Lower lobe of right lung (tissue), 2 donors: Measurements from ENCODE around the gene PTPRK. TPM values are rescaled to one million over a fixed set of nuclear protein-coding genes. Genes with fewer than 3 reads are reported as not detected.
"Not testable (repeated sequence)": the region's sequence is repeated elsewhere in the genome, so short reads cannot be mapped to it uniquely, and the experiment has no call there.

ENCODE experiments used
- ATAC-seq, 2 donors: fragments of 200-7000 bp; cut with Tn5 transposase; one replicate each; pipeline ENCODE4 v1.9.1; 2020 to 2022; ENCODE audit warnings: mild to moderate bottlenecking in 2 of 2, moderate library complexity in 2 of 2
- DNase-seq: peaks from one replicate; pipeline ENCODE4 v3.0.0-alpha.2; 2020
- H3K27ac ChIP-seq: fragments of 200-600 bp; one replicate; pipeline ENCODE4 v1.8.0; 2022
- H3K27me3 ChIP-seq: fragments of 200-600 bp; one replicate; pipeline ENCODE4 v1.8.0; 2022; ENCODE audit warnings: low read depth
- H3K36me3 ChIP-seq: fragments of 200-600 bp; one replicate; pipeline ENCODE4 v1.8.0; 2022; ENCODE audit warnings: mild to moderate bottlenecking
- H3K4me1 ChIP-seq: fragments of 200-600 bp; one replicate; pipeline ENCODE4 v1.8.0; 2022
- H3K4me3 ChIP-seq: fragments of 200-600 bp; one replicate; pipeline ENCODE4 v1.8.0; 2022; ENCODE audit warnings: mild to moderate bottlenecking
- H3K9me3 ChIP-seq: fragments of 200-600 bp; one replicate; pipeline ENCODE4 v1.8.0; 2022
- CTCF ChIP-seq: fragments of 200-600 bp; IDR thresholded peaks from one replicate; pipeline ENCODE4 v1.8.0; 2022; ENCODE audit warnings: antibody characterized with exemption, mild to moderate bottlenecking
- intact Hi-C: fragments of 100-400 bp; cut with DNase I; formaldehyde crosslinking; loops from one replicate; pipeline ENCODE4 v1.11.0; 2022
- total RNA-seq: library from RNA; stranded (reverse); fragmentation: NEBNext Ultra II Directional; extraction: Animal tissue kit (Norgen Biotek cat#: 25700); gene quantifications from one replicate; pipeline ENCODE4 v1.2.1, GENCODE V29; 2021
- donor health status: DM: no; HTN: yes; CAD: no; lungs with severe emphysema.

Gene PTPRK
- total RNA-seq, 1 donor from 2014 or later: 62.7 TPM

DNA sequence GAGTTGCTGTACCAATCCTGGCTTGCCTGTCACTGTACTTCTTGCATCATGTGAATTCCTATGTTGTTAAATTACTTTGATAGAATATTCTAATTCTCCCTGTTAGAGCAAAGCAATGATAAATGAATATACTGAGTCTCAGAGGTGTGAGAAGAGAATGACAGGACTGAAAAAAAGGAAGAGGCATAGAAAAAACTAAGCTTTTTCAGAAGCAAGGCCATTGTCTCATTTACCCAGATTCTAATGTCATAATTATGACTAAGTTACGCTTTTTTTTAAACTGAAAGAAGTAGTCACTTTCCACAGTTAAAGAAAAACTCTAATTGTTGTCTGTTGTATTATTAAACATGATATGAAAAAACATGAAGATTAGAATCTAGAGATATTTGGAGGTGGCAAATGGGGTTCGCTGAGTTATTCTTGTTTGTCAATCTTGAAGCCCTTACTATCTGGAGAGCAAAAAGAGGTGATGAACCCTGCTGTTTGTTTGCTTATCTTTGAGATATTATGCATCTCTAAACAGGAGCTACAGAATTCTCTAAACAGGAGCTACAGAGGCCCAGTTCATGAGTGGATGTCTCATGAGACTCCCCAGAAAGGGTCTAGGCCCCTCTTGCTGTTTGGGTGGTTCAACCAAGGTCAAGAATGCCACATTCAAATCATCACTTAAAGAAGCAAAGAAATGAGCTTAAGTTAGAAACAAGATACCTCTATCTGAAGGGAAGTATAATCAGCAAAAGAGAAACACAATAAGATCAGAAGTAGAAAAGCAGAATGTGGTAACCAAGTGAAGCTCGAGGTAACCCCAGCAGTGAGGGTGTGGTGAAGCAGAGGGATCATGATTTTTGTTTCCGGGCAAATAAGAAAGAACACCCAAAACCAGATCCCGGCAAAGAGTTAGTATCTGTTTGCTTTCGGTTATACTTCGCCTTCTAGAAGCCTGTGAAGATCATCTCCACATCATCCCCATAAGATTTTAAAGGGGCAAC lies 586.3 kb downstream of the PTPRK start:
- Histone ChIP-seq H3K36me3 (no peaks in the 10 kb centered on the region), H3K27me3 (no peaks in the 10 kb centered on the region), H3K4me1 (no peaks in the 10 kb centered on the region), H3K9me3 (peaks cover 5% of the 10 kb centered on the region), H3K4me3 (no peak overlapping the region), H3K27ac (no peak overlapping the region)
- DNase-seq: no peak
- ATAC-seq: peak in 1 of 2 donors; percentile 38
- intact Hi-C loops: no loop called here
- no peak for TF ChIP-seq CTCF

GRCh38 chr6:127933137-127933536 lies 587.3 kb downstream of the PTPRK start:
- H3K27me3 ChIP-seq: no peaks in the 10 kb centered on the region
- H3K4me3 ChIP-seq: no peak overlapping the region
- intact Hi-C loops: no loop called here
- TF ChIP-seq CTCF: no peak
- no peaks in the 10 kb centered on the region for H3K4me1 ChIP-seq
- peaks cover 5% of the 10 kb centered on the region for H3K9me3 ChIP-seq
- ATAC-seq (no peak), DNase-seq (no peak)
- H3K27ac ChIP-seq: no peak overlapping the region
- H3K36me3 ChIP-seq: no peaks in the 10 kb centered on the region

GRCh38 chr6:127932708-127933107 lies 587.7 kb downstream of the PTPRK start:
- TF ChIP-seq CTCF: no peak
- no peak overlapping the region for H3K27ac ChIP-seq
- DNase-seq: no peak
- H3K36me3 ChIP-seq: no peaks in the 10 kb centered on the region
- H3K27me3 ChIP-seq: no peaks in the 10 kb centered on the region
- peaks cover 5% of the 10 kb centered on the region for H3K9me3 ChIP-seq
- H3K4me3 ChIP-seq: no peak overlapping the region
- no peak for ATAC-seq
- H3K4me1 ChIP-seq: no peaks in the 10 kb centered on the region
- intact Hi-C loops: no loop called here

- H3K27me3 ChIP-seq, H3K4me3 ChIP-seq, intact Hi-C loops, DNase-seq, H3K27ac ChIP-seq, H3K36me3 ChIP-seq, H3K9me3 ChIP-seq, ATAC-seq, H3K4me1 ChIP-seq: not testable (repeated sequence)
Measured at GRCh38 chr6:127926441-127926840, 594.0 kb downstream of the PTPRK start.

- H3K4me1 ChIP-seq: no peaks in the 10 kb centered on the region
- TF ChIP-seq CTCF: no peak
- H3K9me3 ChIP-seq: peaks cover 8% of the 10 kb centered on the region
- no peak overlapping the region for H3K27ac ChIP-seq
- H3K27me3 ChIP-seq: no peaks in the 10 kb centered on the region
- no peak overlapping the region for H3K4me3 ChIP-seq
- DNase-seq (no peak), ATAC-seq (no peak)
- H3K36me3 ChIP-seq: no peaks in the 10 kb centered on the region
- intact Hi-C loops: no loop called here
Measured at GRCh38 chr6:127924440-127924839, 596.0 kb downstream of the PTPRK start.

DNA sequence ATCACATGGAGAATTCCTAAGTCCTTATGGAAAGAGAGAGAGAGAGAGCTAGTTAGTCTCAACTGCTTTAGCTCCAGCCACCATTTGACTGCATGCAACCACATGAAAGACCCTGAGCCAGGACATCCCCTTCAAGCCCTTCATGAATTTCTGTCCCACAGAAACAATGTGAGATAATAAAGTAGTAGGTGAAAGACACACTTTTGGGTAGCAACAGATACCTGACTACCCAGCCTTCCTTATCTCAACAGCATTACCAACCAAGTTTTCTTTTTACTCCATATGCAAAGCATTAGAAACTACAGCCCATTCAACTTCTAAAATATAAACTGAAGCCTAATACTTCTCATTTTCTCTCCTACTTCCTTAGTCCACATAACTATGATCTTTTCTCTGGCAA lies 596.4 kb downstream of the PTPRK start:
- H3K27me3 ChIP-seq: no peaks in the 10 kb centered on the region
- H3K4me1 ChIP-seq: no peaks in the 10 kb centered on the region
- no peaks in the 10 kb centered on the region for H3K36me3 ChIP-seq
- no peak for TF ChIP-seq CTCF
- H3K9me3 ChIP-seq: peaks cover 8% of the 10 kb centered on the region
- no peak overlapping the region for H3K27ac ChIP-seq
- DNase-seq (no peak), ATAC-seq (no peak)
- no peak overlapping the region for H3K4me3 ChIP-seq
- intact Hi-C loops: no loop called here
